ENCODE measurements around the gene XPC. TPM values are rescaled to one million over a fixed set of nuclear protein-coding genes. Genes with fewer than 3 reads are reported as not detected.

XPC gene
- total and polyA plus RNA-seq, 2 donors (not counting 3 experiments of a cell fraction or from before 2014, with no cell fraction given), result 11.9 to 36.8 TPM

GRCh38 chr3:14135581-14135980, 42.8 kb downstream of the XPC start:
- Histone ChIP-seq H3K4me1 (ENCODE audit: control insufficient read depth, extremely low read depth, insufficient read depth, low read length) (no peaks in the 10 kb centered on the region), H2AFZ (ENCODE audit: low read depth, low read length) (no peak overlapping the region), H3K9ac (replicated peaks; ENCODE audit: extremely low read depth, insufficient read depth, low read length) (no peak overlapping the region), H3K27me3 (ENCODE audit: control insufficient read depth in 2 of 2, insufficient read depth in 2 of 2, low read length in 2 of 2) (no peaks in the 10 kb centered on the region), H3K36me3 (ENCODE audit: control insufficient read depth in 2 of 2, extremely low read depth in 1 of 2, insufficient read depth in 2 of 2, low read length in 2 of 2) (peaks cover 8 to 73% of the 10 kb centered on the region in 2 experiments), H3K27ac (ENCODE audit: insufficient read depth, low read depth, low read length) (no peak overlapping the region), H3K79me2 (ENCODE audit: control insufficient read depth, insufficient read depth, low read length) (no peaks in the 10 kb centered on the region), H3K9me3 (replicated peaks; ENCODE audit: control insufficient read depth, insufficient read depth, low read length) (no peaks in the 10 kb centered on the region), H3K4me2 (ENCODE audit: insufficient read depth, low read length) (no peak overlapping the region), H3K4me3 (replicated peaks in 1 of 3; ENCODE audit: insufficient read depth in 1 of 3, low read depth in 1 of 3, low read length in 3 of 3) (no peak overlapping the region), H4K20me1 (replicated peaks; ENCODE audit: control insufficient read depth, extremely low read depth, insufficient read depth, low read length) (no peaks in the 10 kb centered on the region), H3K9me1 (replicated peaks; ENCODE audit: control insufficient read depth, extremely low read depth, insufficient read depth, low read length) (no peaks in the 10 kb centered on the region)
- BruUV-seq (replicated peaks), result no TSS peak
- intact Hi-C loops (cut with micrococcal nuclease), result no loop called here
- no peak for FAIRE-seq
- dilution Hi-C loops (cut with MboI; ENCODE audit: extremely low pct_ligation_motif_present, low sequenced_read_pairs), result no loop called here
- TF ChIP-seq FOS (IDR thresholded peaks at IDR 0.05; ENCODE audit: borderline replicate concordance, insufficient read depth, low read length) (no peak), JUN (IDR thresholded peaks at IDR 0.05; ENCODE audit: borderline replicate concordance, insufficient read depth, insufficient read length, low read depth) (no peak), EZH2 (IDR thresholded peaks at IDR 0.05; ENCODE audit: borderline replicate concordance, low read depth, low read length, severe bottlenecking) (no peak), GATA2 (IDR thresholded peaks at IDR 0.05; ENCODE audit: insufficient read depth, insufficient read length, low read depth, low read length) (no peak), MYC (IDR thresholded peaks at IDR 0.05; ENCODE audit: low read depth, low read length) (no peak), POLR2A (IDR thresholded peaks at IDR 0.05; ENCODE audit: low read depth, low read length) (no peak), POLR2AphosphoS5 (IDR thresholded peaks at IDR 0.05; ENCODE audit: insufficient read depth, low read depth, low read length) (no peak)
- TF ChIP-seq, protein P1, sequence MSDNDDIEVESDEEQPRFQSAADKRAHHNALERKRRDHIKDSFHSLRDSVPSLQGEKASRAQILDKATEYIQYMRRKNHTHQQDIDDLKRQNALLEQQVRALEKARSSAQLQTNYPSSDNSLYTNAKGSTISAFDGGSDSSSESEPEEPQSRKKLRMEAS (IDR thresholded peaks at IDR 0.05; ENCODE audit: insufficient read depth, insufficient read length), result no peak
- TF ChIP-seq, protein P2, sequence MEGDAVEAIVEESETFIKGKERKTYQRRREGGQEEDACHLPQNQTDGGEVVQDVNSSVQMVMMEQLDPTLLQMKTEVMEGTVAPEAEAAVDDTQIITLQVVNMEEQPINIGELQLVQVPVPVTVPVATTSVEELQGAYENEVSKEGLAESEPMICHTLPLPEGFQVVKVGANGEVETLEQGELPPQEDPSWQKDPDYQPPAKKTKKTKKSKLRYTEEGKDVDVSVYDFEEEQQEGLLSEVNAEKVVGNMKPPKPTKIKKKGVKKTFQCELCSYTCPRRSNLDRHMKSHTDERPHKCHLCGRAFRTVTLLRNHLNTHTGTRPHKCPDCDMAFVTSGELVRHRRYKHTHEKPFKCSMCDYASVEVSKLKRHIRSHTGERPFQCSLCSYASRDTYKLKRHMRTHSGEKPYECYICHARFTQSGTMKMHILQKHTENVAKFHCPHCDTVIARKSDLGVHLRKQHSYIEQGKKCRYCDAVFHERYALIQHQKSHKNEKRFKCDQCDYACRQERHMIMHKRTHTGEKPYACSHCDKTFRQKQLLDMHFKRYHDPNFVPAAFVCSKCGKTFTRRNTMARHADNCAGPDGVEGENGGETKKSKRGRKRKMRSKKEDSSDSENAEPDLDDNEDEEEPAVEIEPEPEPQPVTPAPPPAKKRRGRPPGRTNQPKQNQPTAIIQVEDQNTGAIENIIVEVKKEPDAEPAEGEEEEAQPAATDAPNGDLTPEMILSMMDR (IDR thresholded peaks at IDR 0.05; ENCODE audit: extremely low read depth in 1 of 2, insufficient read depth in 1 of 2, low read depth in 1 of 2, low read length in 2 of 2), result no peak
- POLR2A ChIA-PET, result no interaction called here
- CTCF ChIA-PET, result interaction anchor here (1.5 kb wide), 1 partner anchor 10 kb away, joined by 4 read pairs; no protein-coding TSS in a partner anchor
- no peak for DNase-seq (ENCODE audit: low read depth, low spot score)

All from endothelial cell of umbilical vein (primary cell).